Breast epithelium (tissue), 4 donors: ENCODE data around the gene C4BPB. TPM values are rescaled to one million over a fixed set of nuclear protein-coding genes. Genes with fewer than 3 reads are reported as not detected.

ENCODE experiments used
- DNase-seq, 2 donors: peaks; one replicate each; pipeline ENCODE4 v3.0.0-alpha.2; 2019; ENCODE audit warnings: low spot score in 2 of 2
- H3K27ac ChIP-seq, 2 donors: fragments of 200-600 bp; sonication (generic) in 1 of 2; one replicate each; pipeline ENCODE4 v1.5.1; 2016 to 2019; ENCODE audit warnings: mild to moderate bottlenecking in 1 of 2
- H3K27me3 ChIP-seq, 2 donors: fragments of 200-600 bp; sonication (generic) in 1 of 2; one replicate each; pipeline versions ENCODE4 v1.5.1 to v1.6.0; 2017 to 2019; ENCODE audit warnings: control low read depth in 1 of 2, mild to moderate bottlenecking in 1 of 2
- H3K36me3 ChIP-seq: fragments of 200-600 bp; one replicate; pipeline ENCODE4 v1.5.1; 2019
- H3K4me1 ChIP-seq, 2 donors: fragments of 200-600 bp; sonication (generic); one replicate each; pipeline ENCODE4 v1.5.1; 2016 to 2019; ENCODE audit warnings: control low read depth in 1 of 2
- H3K4me3 ChIP-seq, 3 donors: fragments of 200-600 bp; sonication (generic); 1 replicate in 2 of 3; 2 replicates in 1 of 3; pipeline ENCODE4 v1.5.1; 2016 to 2019; ENCODE audit warnings: mild to moderate bottlenecking in 3 of 3, moderate library complexity in 2 of 3
- H3K9me3 ChIP-seq, 2 donors: fragments of 200-600 bp; sonication (generic) in 1 of 2; one replicate each; pipeline ENCODE4 v1.5.1; 2016 to 2019; ENCODE audit warnings: control low read depth in 1 of 2
- CTCF ChIP-seq, 3 donors: fragments of 450-650 bp; IDR thresholded peaks; one replicate each; pipeline ENCODE4 v1.5.1; 2016 to 2017; ENCODE audit warnings: antibody characterized with exemption in 3 of 3, mild to moderate bottlenecking in 3 of 3, moderate library complexity in 3 of 3
- POLR2A ChIP-seq: fragments of 450-650 bp; IDR thresholded peaks from one replicate; pipeline ENCODE4 v1.6.1; 2016; ENCODE audit warnings: antibody characterized with exemption, mild to moderate bottlenecking, moderate library complexity
- POLR2AphosphoS5 ChIP-seq, 3 donors: sonication (generic); formaldehyde crosslinking; IDR thresholded peaks; one replicate each; pipeline ENCODE4 v1.6.1; 2017; ENCODE audit warnings: antibody characterized with exemption in 3 of 3
- intact Hi-C: fragments of 100-400 bp; cut with DNase I; formaldehyde crosslinking; loops from one replicate; pipeline ENCODE4 v1.15.1; 2023; ENCODE audit warnings: low total_unique reads
- total RNA-seq, 3 donors: library from RNA; depleted of rRNA; stranded (reverse); fragments of >200 nt; gene quantifications; one replicate each; pipeline ENCODE4 v1.1.0, GENCODE V29; 2016

Gene C4BPB
- total RNA-seq, 3 donors from 2014 or later, result 0.80 to 3.1 (median 0.98) TPM

- DNase-seq, result no peak
- no peaks in the 10 kb centered on the region for H3K36me3 ChIP-seq
- intact Hi-C loops, result no loop called here
- peaks cover 0 to 9% of the 10 kb centered on the region in 2 donors for H3K4me1 ChIP-seq
- no peak overlapping the region for H3K4me3 ChIP-seq
- no peaks in the 10 kb centered on the region for H3K27me3 ChIP-seq
- no peaks in the 10 kb centered on the region for H3K9me3 ChIP-seq
- TF ChIP-seq POLR2A, result no peak
- H3K27ac ChIP-seq, result no peak overlapping the region
These were observed 33.2 kb upstream of the C4BPB start for GRCh38 chr1:207055386-207056001.

- DNase-seq, result no peak
- Histone ChIP-seq H3K9me3 (no peaks in the 10 kb centered on the region), H3K27me3 (no peaks in the 10 kb centered on the region), H3K4me3 (no peak overlapping the region), H3K36me3 (no peaks in the 10 kb centered on the region), H3K27ac (peak overlapping the region in 1 of 2 donors; percentile 29), H3K4me1 (peaks cover 0 to 6% of the 10 kb centered on the region in 2 donors)
- intact Hi-C loops, result no loop called here
- no peak for TF ChIP-seq CTCF (IDR thresholded peaks at IDR 0.05)
- no peak for TF ChIP-seq POLR2AphosphoS5 (IDR thresholded peaks at IDR 0.05)
These were observed 32.0 kb upstream of the C4BPB start for GRCh38 chr1:207056673-207057072.

GRCh38 chr1:207058252-207058651 is 30.4 kb upstream of the C4BPB start:
- Histone ChIP-seq H3K27ac (peak overlapping the region in 1 of 2 donors; percentile 19), H3K4me3 (no peak overlapping the region), H3K27me3 (no peaks in the 10 kb centered on the region), H3K36me3 (no peaks in the 10 kb centered on the region), H3K9me3 (no peaks in the 10 kb centered on the region), H3K4me1 (no peaks in the 10 kb centered on the region)
- intact Hi-C loops, result no loop called here
- no peak for TF ChIP-seq POLR2A
- no peak for TF ChIP-seq POLR2AphosphoS5 (IDR thresholded peaks at IDR 0.05)
- DNase-seq, result no peak

GRCh38 chr1:207058878-207059867 is 29.5 kb upstream of the C4BPB start:
- Histone ChIP-seq H3K27me3 (no peaks in the 10 kb centered on the region), H3K4me3 (no peak overlapping the region), H3K4me1 (no peaks in the 10 kb centered on the region), H3K36me3 (no peaks in the 10 kb centered on the region), H3K27ac (peak overlapping the region; percentile 70 to 72), H3K9me3 (no peaks in the 10 kb centered on the region)
- TF ChIP-seq POLR2A (no peak), POLR2AphosphoS5 (IDR thresholded peaks at IDR 0.05) (no peak), CTCF (IDR thresholded peaks at IDR 0.05) (no peak)
- intact Hi-C loops, result no loop called here
- no peak for DNase-seq

GRCh38 chr1:207059881-207060280 is 28.8 kb upstream of the C4BPB start:
- peak overlapping the region; percentile 70 to 72 for H3K27ac ChIP-seq
- TF ChIP-seq POLR2A (no peak), CTCF (IDR thresholded peaks at IDR 0.05) (no peak), POLR2AphosphoS5 (IDR thresholded peaks at IDR 0.05) (no peak)
- H3K4me3 ChIP-seq, result no peak overlapping the region
- no peaks in the 10 kb centered on the region for H3K4me1 ChIP-seq
- intact Hi-C loops, result no loop called here
- no peaks in the 10 kb centered on the region for H3K27me3 ChIP-seq
- DNase-seq, result no peak
- no peaks in the 10 kb centered on the region for H3K36me3 ChIP-seq
- no peaks in the 10 kb centered on the region for H3K9me3 ChIP-seq

GRCh38 chr1:207060596-207060995 is 28.1 kb upstream of the C4BPB start:
- no peak for DNase-seq
- H3K36me3 ChIP-seq, result no peaks in the 10 kb centered on the region
- no peaks in the 10 kb centered on the region for H3K4me1 ChIP-seq
- TF ChIP-seq POLR2AphosphoS5 (IDR thresholded peaks at IDR 0.05) (no peak), POLR2A (no peak), CTCF (IDR thresholded peaks at IDR 0.05) (no peak)
- H3K27ac ChIP-seq, result peak overlapping the region in 1 of 2 donors; percentile 70
- intact Hi-C loops, result no loop called here
- H3K4me3 ChIP-seq, result no peak overlapping the region
- H3K27me3 ChIP-seq, result no peaks in the 10 kb centered on the region
- H3K9me3 ChIP-seq, result no peaks in the 10 kb centered on the region
